Measurements from ENCODE around the gene LMAN1.
A peak's percentile ranks its signal among the peaks of the same experiment; 100 is the strongest.

The LMAN1 gene

GRCh38 chr18:59293317-59293716, 65.7 kb downstream of the LMAN1 start:
- FAIRE-seq (no peak), DNase-seq (ENCODE audit: insufficient read length, low spot score) (no peak)
- TF ChIP-seq, protein P1, sequence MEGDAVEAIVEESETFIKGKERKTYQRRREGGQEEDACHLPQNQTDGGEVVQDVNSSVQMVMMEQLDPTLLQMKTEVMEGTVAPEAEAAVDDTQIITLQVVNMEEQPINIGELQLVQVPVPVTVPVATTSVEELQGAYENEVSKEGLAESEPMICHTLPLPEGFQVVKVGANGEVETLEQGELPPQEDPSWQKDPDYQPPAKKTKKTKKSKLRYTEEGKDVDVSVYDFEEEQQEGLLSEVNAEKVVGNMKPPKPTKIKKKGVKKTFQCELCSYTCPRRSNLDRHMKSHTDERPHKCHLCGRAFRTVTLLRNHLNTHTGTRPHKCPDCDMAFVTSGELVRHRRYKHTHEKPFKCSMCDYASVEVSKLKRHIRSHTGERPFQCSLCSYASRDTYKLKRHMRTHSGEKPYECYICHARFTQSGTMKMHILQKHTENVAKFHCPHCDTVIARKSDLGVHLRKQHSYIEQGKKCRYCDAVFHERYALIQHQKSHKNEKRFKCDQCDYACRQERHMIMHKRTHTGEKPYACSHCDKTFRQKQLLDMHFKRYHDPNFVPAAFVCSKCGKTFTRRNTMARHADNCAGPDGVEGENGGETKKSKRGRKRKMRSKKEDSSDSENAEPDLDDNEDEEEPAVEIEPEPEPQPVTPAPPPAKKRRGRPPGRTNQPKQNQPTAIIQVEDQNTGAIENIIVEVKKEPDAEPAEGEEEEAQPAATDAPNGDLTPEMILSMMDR (IDR thresholded peaks at IDR 0.05; ENCODE audit: insufficient read depth, missing control alignments): no peak

DNA sequence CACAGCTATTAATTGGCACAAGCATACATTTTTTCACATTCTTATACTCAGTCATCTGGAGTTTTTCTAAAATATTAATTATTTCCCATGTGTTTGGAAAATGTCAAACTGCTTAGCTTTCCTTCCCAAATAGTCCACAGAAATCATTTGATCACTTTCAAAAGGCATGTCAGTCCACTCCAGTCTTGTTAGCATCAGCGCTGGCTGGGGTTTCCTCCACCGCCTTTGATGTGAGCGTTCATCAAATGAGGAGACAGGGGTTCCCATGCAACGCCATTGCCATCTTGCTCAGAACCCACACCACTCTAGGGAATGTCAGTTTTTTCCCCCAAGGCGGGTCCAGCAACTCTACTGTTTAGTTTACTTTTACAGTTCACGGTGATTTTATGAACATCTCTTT, 72.7 kb downstream of the LMAN1 start:
- TF ChIP-seq, protein P1 (IDR thresholded peaks at IDR 0.05; ENCODE audit: insufficient read depth, missing control alignments): no peak
- FAIRE-seq: no peak
- no peak for DNase-seq (ENCODE audit: insufficient read length, low spot score)

DNA sequence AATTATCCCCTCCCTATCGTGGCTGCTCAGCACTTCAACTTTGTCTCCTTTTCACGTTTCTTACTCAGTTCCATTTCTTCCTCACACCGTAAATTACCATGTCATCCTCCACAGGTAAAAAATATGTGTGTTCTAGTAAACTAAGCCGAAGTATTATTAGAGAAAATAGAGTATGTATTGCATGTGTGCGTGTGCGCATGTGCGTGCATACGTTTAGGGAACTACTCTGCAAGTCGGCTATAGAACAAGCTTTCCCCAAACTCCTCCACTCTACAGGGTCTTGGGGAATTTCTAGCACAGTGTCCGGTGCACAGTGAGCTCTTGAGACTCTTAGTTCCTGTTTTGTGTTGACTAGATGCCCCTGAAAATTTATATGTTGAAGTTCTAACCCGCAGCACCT, 76.7 kb downstream of the LMAN1 start:
- no peak for DNase-seq (ENCODE audit: insufficient read length, low spot score)
- no peak for FAIRE-seq
- TF ChIP-seq, protein P1 (IDR thresholded peaks at IDR 0.05; ENCODE audit: insufficient read depth, missing control alignments): no peak

DNA sequence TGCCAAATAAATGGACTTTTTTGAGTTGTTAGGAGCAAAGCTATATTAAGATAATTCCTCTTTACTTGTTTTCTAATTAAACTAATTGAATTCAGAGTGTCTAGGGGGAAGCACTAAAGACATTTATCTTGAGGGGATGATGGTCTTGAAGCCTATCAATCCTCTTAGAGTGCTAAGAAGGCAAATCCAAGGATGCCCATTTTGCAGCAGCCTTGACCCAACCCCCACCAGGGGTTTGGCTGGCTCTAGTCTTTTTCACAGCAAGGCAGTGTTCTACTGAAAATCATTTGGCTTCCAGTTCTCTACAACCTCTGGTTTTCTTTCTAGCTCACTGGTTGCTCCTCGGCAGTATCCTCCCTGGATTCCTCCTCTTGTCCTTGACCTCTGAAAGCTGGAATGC, 79.3 kb downstream of the LMAN1 start:
- peak; percentile 90 for DNase-seq (ENCODE audit: insufficient read length, low spot score)
- FAIRE-seq: peak; percentile 100
- TF ChIP-seq, protein P1 (IDR thresholded peaks at IDR 0.05; ENCODE audit: insufficient read depth, missing control alignments): no peak

DNA sequence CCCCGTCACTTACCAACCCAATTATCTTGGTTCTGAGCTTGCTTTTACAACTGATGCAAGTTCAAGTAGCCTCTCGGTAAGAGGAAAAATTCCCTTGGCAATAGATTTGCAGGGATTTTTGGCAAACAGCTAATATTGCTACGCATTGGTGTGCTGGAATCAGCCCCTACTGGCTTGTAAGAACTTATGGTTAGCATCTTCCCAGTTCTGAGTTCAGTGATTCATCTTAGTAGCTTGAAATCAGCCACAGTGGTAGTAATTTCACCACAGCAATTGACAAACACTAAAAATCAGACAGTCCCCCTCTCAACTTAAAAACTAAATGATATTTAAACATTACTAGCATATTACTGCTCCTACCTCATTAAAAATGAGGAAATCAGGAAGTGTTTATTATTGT, 79.9 kb downstream of the LMAN1 start:
- TF ChIP-seq, protein P1 (IDR thresholded peaks at IDR 0.05; ENCODE audit: insufficient read depth, missing control alignments): no peak
- DNase-seq (ENCODE audit: insufficient read length, low spot score): no peak
- no peak for FAIRE-seq

DNA sequence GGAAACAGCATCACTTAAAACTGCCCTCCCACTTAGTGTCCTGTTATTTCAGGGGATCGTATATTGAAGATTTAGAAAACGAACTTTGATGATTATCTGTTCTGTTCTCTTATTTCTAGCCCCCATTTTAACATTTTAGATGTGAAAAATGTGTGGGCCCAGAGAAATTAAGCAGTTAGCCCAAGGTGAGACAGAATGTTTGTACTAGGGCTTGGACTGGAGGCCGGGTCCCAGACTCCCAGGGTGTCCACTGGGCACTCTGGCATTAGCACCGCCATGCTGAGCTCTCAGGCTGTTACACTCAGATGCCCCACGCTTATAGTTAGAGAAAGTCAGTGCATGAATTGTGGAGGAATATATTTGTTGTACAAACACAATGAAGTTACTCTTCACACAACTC, 80.3 kb downstream of the LMAN1 start:
- FAIRE-seq (no peak), DNase-seq (ENCODE audit: insufficient read length, low spot score) (no peak)
- TF ChIP-seq, protein P1 (IDR thresholded peaks at IDR 0.05; ENCODE audit: insufficient read depth, missing control alignments): no peak
